HG03060 (cell line): ENCODE data around the gene BLOC1S1.
"Not testable (repeated sequence)": the region's sequence is repeated elsewhere in the genome, so short reads cannot be mapped to it uniquely, and the experiment has no call there.

Source experiments
- ATAC-seq: cut with Tn5 transposase; IDR thresholded peaks from one replicate; pipeline ENCODE4 v1.9.1; 2021; ENCODE audit warnings: low read depth, moderate number of reproducible peaks; ENCODE audit not compliant: unreplicated experiment

The BLOC1S1 gene

DNA sequence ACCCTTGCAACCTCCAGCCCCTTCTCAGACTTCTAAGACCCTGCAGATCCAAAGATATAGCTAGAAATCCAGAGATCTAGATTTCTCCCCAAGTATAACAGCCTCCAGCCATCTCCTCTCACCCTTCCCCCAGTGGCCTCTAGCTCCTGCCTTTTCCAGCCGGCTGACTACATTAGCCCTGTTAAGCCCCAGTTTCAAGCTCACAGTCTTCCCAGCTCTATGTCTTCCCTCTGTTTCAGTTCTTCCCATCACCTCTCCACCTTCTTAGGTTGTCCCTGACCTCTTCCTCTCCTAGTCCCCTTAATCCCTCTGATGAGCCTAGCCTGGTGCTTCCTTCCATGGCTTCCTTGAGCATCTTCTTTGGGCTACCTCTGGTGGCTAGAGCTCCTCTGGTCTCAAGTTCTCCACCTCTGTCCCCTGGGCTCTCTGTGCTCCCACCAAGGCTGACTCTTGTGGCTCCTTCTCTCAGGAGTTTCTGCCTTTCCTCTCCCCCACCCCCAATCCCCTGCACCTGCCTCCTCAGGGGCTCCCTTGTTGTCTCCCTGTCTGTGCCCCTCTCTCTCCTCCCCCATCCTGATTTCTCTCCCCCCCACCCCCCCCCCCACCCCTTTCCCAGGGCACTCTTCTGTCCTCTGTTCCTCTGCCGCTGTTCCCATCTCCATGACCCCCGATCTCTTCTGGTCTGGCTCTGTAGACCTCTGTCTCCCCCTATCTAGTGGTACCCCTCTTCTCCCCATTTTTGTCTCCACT lies 26.3 kb downstream of the BLOC1S1 start:
- no peak for ATAC-seq

DNA sequence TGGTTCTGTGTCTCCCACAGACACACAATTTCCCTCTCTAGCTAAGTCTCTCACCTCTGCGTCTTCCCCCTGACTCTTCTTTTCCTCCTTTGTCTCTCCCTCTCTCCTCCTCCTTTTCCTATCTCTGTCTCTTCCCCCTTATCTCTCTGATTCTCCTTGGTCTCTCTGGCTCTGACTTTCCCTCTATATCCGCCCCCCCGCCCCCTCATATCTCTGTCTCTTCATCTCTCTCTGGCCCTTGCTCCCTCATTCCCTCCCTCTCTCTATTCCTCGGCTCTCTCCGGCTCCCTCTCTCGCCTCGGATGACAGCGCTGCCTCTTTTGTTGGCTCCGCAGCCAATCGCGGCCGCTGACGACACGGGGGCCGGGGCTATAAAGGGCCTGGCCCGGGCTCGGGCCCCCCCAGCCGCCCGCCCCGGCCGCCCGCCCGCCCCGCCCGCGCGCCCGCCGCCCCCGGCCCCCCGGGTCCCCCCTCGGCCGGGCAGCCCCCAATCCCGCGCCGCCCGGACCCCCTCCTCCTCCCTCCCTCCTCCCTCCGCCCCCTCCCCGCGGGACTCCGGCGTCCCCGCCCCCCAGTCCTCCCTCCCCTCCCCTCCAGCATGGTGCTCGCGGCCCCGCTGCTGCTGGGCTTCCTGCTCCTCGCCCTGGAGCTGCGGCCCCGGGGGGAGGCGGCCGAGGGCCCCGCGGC lies 27.0 kb downstream of the BLOC1S1 start, which contains the start of gene GDF11:
TSS of gene GDF11 (plus strand) at position 404 of the 687 bp plus-strand sequence. CDS start at position 599, 195 bp downstream.
- no peak for ATAC-seq

GRCh38 chr12:55743406-55744339 lies 27.8 kb downstream of the BLOC1S1 start:
- ATAC-seq = no peak

GRCh38 chr12:55744340-55745030 lies 28.6 kb downstream of the BLOC1S1 start:
- no peak for ATAC-seq

DNA sequence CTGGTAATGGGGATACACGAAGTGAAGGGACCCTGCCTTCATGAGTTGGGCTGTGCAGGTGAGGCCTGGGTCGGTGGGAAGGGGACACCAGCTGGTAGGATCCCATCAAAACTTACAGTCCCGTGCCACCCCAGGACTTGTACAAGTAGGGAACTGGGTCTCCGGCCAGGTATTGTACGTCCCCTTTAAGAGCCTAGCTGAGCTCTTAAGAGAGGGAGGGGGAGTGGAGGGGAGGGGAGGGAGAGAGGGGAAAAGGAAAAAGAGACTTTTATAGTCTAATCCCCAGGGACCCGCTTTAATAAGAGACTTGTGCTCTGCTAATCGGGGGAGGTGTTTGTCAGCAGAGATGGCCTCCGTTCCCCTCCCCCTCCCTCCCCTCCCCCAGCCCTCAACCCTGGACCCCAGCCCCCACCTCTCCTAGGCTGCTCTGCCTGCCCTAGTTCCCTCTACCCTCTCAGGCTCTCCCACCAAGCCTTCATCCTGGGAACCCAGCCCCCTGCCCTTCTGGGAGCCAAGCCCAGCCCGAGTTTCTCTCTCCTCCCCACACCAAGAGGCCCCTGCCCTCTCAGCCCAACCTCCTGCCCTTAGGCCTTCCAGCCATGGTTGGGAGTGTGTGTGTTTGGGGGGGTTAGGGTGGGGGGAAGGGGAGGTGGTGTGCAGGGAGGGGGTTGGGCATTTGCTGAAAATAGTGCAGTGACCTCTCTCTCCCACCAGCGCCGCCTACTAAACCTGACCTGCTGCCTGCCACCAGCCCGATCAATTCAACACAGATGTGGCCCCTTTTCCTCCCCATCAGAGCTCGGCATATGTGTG lies 29.7 kb downstream of the BLOC1S1 start:
- ATAC-seq = no peak

DNA sequence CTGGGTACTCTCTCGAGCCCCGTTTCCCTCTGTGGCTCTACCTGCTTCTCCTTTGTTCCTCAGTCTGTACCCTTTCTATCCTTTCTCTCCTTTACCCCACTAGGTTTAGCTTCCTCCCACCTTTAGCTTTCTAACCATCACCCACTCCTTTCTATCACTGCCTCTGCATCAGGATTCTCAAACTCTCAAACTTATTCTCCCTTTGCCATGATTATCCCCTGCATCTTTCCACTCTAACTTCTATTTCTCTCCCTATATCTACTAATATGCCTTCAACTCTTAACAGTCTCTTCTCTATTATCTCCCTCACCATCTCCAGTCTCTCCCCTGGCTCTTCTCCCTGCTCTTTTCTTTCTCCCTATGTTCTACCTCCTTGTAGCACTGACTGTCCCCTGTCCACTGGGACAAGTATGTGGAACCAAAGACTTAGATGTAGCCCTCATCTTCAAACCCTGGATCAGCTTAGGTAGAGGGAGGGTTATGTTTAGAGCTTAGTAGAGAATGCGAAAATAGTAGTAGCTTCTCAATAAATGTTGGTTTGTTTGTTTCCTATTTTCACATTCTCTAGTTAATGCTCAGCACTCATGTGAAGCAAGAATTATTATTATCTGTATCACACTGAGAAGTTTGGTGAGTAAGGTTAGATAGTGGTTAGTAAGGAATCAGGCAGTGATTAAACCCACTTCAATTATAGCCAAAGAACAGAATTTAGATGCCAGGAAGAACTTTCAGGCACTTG lies 30.5 kb downstream of the BLOC1S1 start:
- ATAC-seq = no peak

DNA sequence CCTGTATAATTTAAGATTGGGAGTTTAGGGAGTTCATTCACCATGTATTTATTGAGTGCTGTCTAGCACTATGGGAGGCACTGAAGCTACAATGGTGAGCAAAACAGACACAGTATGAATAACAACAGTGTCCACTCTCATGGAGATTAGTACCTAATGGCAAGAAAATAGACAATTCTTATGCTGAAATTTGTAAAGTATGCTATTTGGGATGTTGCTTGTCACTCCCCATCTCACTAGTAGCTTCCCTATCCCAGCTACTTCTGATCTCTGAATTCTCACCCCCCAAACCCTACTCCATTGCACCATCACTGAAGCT lies 31.0 kb downstream of the BLOC1S1 start:
- ATAC-seq = no peak

DNA sequence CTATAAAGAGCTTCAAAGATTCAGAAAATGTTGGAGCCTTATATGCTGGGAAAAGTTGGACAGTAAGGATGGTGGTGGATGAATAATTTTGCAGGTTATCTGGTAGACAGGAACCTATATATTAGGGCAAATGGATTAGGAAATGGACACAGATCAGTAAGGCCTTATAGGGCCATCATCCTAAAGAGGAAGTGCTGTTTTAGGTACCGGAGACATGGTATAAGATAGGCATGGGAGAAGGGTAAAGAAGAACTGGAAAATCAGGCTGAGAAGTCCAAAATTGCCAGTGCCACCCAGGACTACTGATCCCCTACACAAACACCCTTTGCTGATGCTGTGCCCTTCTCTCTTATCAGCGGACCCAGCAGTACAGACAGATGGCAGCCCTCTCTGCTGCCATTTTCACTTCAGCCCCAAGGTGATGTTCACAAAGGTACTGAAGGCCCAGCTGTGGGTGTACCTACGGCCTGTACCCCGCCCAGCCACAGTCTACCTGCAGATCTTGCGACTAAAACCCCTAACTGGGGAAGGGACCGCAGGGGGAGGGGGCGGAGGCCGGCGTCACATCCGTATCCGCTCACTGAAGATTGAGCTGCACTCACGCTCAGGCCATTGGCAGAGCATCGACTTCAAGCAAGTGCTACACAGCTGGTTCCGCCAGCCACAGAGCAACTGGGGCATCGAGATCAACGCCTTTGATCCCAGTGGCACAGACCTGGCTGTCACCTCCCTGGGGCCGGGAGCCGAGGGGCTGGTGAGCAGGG lies 32.6 kb downstream of the BLOC1S1 start:
- no peak for ATAC-seq

- ATAC-seq = no peak
Measured at GRCh38 chr12:55755246-55755645, 39.4 kb downstream of the BLOC1S1 start.

DNA sequence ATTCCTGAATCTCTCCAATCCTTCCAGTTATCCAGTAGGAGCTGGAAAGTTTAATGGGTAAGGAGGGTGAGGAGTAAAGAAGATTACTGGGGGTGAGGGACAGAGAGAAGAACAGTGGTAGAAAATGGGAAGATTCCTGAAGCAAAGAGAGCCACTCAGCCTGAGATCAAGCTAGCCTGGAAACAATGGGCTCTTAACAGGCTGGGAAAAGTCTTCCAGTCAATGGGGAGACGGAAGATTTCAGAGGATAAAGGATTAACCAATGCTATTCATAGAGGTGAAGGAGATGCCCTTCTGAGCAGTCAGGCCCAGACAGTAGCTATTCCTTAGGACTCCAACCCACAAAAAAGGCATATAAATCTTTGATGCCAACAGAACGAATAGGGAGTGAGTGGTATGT lies 41.9 kb downstream of the BLOC1S1 start:
- no peak for ATAC-seq

DNA sequence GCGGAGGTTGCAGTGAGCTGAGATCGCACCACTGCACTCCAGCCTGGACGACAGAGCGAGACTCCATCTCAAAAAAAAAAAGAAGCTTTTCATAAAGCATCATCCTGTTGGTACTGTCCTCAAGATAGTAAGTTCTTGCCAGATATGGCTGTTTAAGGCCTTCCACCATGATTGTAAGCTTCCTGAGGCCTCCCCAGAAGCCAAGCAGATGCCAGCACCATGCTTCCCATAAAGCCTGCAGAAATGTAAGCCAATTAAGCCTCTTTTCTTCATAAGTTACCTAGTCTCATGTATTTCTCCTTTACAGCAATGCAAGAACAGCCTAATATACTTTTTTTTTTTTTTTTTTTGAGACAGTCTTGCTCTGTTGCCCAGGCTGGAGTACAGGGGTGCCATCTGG lies 42.7 kb downstream of the BLOC1S1 start:
- ATAC-seq = not testable (repeated sequence)

GRCh38 chr12:55760663-55761062 lies 44.8 kb downstream of the BLOC1S1 start:
- no peak for ATAC-seq

DNA sequence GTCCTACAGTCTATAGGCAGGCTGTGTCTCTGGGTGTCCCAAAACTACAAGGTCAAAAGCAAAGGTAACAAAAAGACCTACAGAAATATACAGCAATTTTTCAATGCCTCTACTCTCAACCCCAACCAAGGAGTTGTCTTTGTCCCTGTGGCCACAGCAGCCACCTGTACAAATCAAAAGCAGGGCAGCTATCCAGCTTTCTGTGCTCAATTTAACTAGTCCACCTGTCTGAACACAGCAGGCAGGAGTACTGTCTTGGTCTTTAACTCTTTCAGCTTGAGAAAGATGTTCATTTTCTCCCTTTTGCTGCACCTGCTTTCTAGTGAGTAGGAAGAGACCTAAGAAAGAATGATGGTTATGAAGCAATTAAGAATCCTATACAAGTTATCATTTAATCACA lies 46.8 kb downstream of the BLOC1S1 start:
- ATAC-seq = no peak

DNA sequence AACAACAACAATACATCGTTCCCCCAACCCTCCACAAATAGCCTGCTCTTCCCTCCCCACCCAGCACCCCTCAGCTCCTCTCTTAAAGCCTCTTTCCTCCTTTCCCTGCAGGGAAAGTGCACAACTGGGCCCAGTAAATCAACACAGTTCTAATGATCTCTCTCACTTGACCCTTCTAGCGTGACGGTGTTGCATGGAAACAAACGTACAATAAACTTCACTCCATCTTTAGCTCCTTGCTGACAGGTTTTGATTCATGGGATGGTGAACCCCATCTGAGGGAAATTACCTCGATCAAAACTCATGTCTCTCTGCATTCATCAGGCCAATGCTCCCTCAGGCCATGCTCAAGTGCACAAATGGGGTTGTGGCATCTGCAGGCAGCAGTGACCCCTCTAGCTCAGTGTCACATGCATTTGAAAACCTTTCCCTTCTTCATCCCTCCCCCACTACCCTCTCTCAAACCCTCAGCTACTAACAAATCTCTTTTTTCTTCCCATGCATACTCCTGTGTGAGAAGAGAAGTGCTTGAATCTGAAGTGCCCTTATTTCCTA lies 50.0 kb downstream of the BLOC1S1 start:
- ATAC-seq = no peak

DNA sequence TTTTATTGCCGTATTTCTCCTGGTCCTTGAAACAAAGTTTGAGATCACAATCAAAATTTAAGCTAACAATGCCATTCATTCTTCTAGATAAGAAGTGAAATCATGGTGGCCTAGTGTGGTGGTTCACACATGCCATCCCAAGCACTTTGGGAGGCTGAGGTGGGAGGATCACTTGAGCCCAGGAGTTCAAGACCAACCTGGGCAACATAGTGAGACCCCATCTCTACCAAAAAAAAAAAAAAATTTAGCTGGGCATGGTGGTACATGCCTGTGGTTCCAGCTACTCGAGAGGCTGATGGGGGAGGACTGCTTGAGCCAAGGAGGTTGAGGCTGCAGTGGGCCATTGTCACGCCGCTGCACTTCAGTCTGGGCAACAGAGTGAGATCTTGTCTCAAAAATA lies 51.3 kb downstream of the BLOC1S1 start:
- no peak for ATAC-seq
